Smooth muscle cell (in vitro differentiated cells): ENCODE data around the gene TOR3A. TPM values are rescaled to one million over a fixed set of nuclear protein-coding genes. Genes with fewer than 3 reads are reported as not detected.
"Not testable (repeated sequence)": the region's sequence is repeated elsewhere in the genome, so short reads cannot be mapped to it uniquely, and the experiment has no call there.

Experiments
- DNase-seq: peaks from one replicate; lab custom pipeline; 2025; ENCODE audit not compliant: unreplicated experiment; lab: John Stamatoyannopoulos, UW
- H2AFZ ChIP-seq: fragments of 200-600 bp; sonication (generic); 2 replicates; pipeline ENCODE4 v1.6.0; 2016; ENCODE audit warnings: antibody characterized with exemption, low read depth, mild to moderate bottlenecking
- H3F3A ChIP-seq: fragments of 200-600 bp; sonication (generic); 2 replicates; pipeline ENCODE4 v1.6.0; 2017; ENCODE audit warnings: antibody characterized with exemption, low read depth
- H3K27ac ChIP-seq: fragments of 200-600 bp; sonication (generic); 2 replicates; pipeline ENCODE4 v1.5.1; 2016; ENCODE audit warnings: low read depth, mild to moderate bottlenecking
- H3K27me3 ChIP-seq: fragments of 200-600 bp; sonication (generic); 2 replicates; pipeline ENCODE4 v1.6.1; 2016; ENCODE audit warnings: low read depth, mild to moderate bottlenecking
- H3K36me3 ChIP-seq: fragments of 200-600 bp; sonication (generic); 2 replicates; pipeline ENCODE4 v1.5.1; 2016; ENCODE audit warnings: low read depth
- H3K4me1 ChIP-seq: fragments of 200-600 bp; sonication (generic); 2 replicates; pipeline ENCODE4 v1.5.1; 2016; ENCODE audit warnings: low read depth
- H3K4me2 ChIP-seq: fragments of 200-600 bp; sonication (generic); 2 replicates; pipeline ENCODE4 v1.6.0; 2016; ENCODE audit warnings: mild to moderate bottlenecking
- H3K4me3 ChIP-seq: fragments of 200-600 bp; sonication (generic); 2 replicates; pipeline ENCODE4 v1.5.1; 2016; ENCODE audit warnings: mild to moderate bottlenecking
- H3K79me2 ChIP-seq: fragments of 200-600 bp; sonication (generic); 2 replicates; pipeline ENCODE4 v1.6.0; 2016; ENCODE audit warnings: low read depth, mild to moderate bottlenecking
- H3K9ac ChIP-seq: fragments of 200-600 bp; sonication (generic); 2 replicates; pipeline ENCODE4 v1.6.0; 2016; ENCODE audit warnings: low read depth
- H3K9me3 ChIP-seq: fragments of 200-600 bp; sonication (generic); replicated peaks from 2 replicates; pipeline ENCODE4 v1.5.1; 2016; ENCODE audit warnings: low read depth
- H4K20me1 ChIP-seq: fragments of 200-600 bp; sonication (generic); 2 replicates; pipeline ENCODE4 v1.6.0; 2016; ENCODE audit warnings: low read depth
- CTCF ChIP-seq: fragments of 200-600 bp; sonication (generic); IDR thresholded peaks from 2 replicates; pipeline ENCODE4 v1.5.1; 2017; ENCODE audit warnings: borderline replicate concordance, mild to moderate bottlenecking, antibody characterized with exemption; ENCODE audit not compliant: insufficient read depth, poor library complexity, severe bottlenecking
- WGBS: methylation state at CpG from one replicate; pipeline ENCODE4 v1.1.7; 2016; ENCODE audit warnings: low lambda C conversion rate; 5-methylcytosine and 5-hydroxymethylcytosine counted together
- polyA plus RNA-seq: library from polyadenylated mRNA; unstranded; fragments of >200 nt; fragmentation: Nextera tagmentation; extraction: Ambion mirVana; gene quantifications from 2 replicates; pipeline ENCODE4 v1.2.1, GENCODE V29; 2016
- total RNA-seq: library from RNA; depleted of rRNA; stranded (reverse); fragments of >200 nt; gene quantifications from 2 replicates; pipeline ENCODE4 v1.2.3, GENCODE V29; 2014

Gene TOR3A
- total and polyA plus RNA-seq, 2 experiments from 2014 or later, result 13.0 to 16.6 TPM

GRCh38 chr1:179038528-179039281 is 43.2 kb upstream of the TOR3A start:
- peak overlapping the region; percentile 6 for H3K4me2 ChIP-seq
- no peak overlapping the region for H3K9ac ChIP-seq
- H3F3A ChIP-seq, result no peaks in the 10 kb centered on the region
- 25% methylated on average over 1 of the region's 1 CpG for WGBS
- peaks cover 40% of the 10 kb centered on the region for H3K79me2 ChIP-seq
- peaks cover 67% of the 10 kb centered on the region for H4K20me1 ChIP-seq
- H3K27me3 ChIP-seq, result no peaks in the 10 kb centered on the region
- peak overlapping the region; percentile 17 for H3K27ac ChIP-seq
- no peak for TF ChIP-seq CTCF
- no peak for DNase-seq
- no peak overlapping the region for H2AFZ ChIP-seq
- no peaks in the 10 kb centered on the region for H3K9me3 ChIP-seq
- H3K4me3 ChIP-seq, result no peak overlapping the region
- no peaks in the 10 kb centered on the region for H3K4me1 ChIP-seq
- no peaks in the 10 kb centered on the region for H3K36me3 ChIP-seq

GRCh38 chr1:179039502-179040174 is 42.2 kb upstream of the TOR3A start:
- DNase-seq, H3K9me3 ChIP-seq, H3K27me3 ChIP-seq, H3K9ac ChIP-seq, H3K4me3 ChIP-seq, H2AFZ ChIP-seq, H3K36me3 ChIP-seq, H3F3A ChIP-seq, H3K4me1 ChIP-seq: not testable (repeated sequence)
- Histone ChIP-seq H3K79me2 (peaks cover 33% of the 10 kb centered on the region), H3K27ac (peak overlapping the region; percentile 5), H4K20me1 (peaks cover 58% of the 10 kb centered on the region), H3K4me2 (peak overlapping the region; percentile 4)
- WGBS, result 84% methylated on average over 7 of the region's 9 CpGs

- not testable (repeated sequence) for H3K9me3 ChIP-seq, H3K4me3 ChIP-seq, H3K27me3 ChIP-seq, H3K4me1 ChIP-seq, DNase-seq, H3K27ac ChIP-seq, H3K36me3 ChIP-seq, H3F3A ChIP-seq, H3K4me2 ChIP-seq, H2AFZ ChIP-seq, H3K9ac ChIP-seq
- Histone ChIP-seq H3K79me2 (peaks cover 28% of the 10 kb centered on the region), H4K20me1 (peaks cover 53% of the 10 kb centered on the region)
- WGBS, result 96% methylated on average over 14 of the region's 27 CpGs
Measured at GRCh38 chr1:179040175-179040551, 41.7 kb upstream of the TOR3A start.

DNA sequence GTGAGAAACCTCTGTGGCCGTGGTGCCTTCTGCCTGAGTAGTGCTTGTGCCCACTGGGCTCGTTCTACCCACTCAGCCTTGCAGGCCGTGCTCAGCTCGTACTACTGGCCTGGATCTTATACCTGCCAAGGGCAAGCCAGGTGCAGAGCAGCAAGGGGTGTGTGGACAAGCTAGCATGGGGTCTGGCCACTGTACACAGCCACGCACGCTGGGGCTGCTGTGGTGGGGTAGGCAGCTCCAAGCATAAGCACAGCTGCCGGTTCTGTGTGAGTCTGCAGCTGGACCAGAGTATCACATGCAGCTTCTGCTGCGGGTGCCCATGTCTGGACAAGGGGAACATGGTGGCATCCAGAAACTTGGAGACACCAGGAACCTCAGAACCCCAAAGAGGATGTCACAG is 39.8 kb upstream of the TOR3A start:
- Histone ChIP-seq H3F3A (no peaks in the 10 kb centered on the region), H3K27me3 (no peaks in the 10 kb centered on the region), H3K79me2 (peaks cover 11% of the 10 kb centered on the region), H3K9me3 (no peaks in the 10 kb centered on the region), H3K27ac (no peak overlapping the region), H3K4me1 (no peaks in the 10 kb centered on the region), H3K9ac (no peak overlapping the region), H2AFZ (no peak overlapping the region), H3K4me3 (no peak overlapping the region), H3K4me2 (no peak overlapping the region), H4K20me1 (peaks cover 36% of the 10 kb centered on the region), H3K36me3 (no peaks in the 10 kb centered on the region)
- whole genome bisulfite sequencing, result 98% methylated on average over 8 of the region's 8 CpGs
- no peak for TF ChIP-seq CTCF
- DNase-seq, result no peak
